PC-3 (cell line): Measurements from ENCODE around the gene TNRC6B. TPM values are rescaled to one million over a fixed set of nuclear protein-coding genes. Genes with fewer than 3 reads are reported as not detected.

ENCODE experiments used
- ATAC-seq: fragments of 200-7000 bp; cut with Tn5 transposase; 2 replicates; pipeline ENCODE4 v1.9.1; 2020; ENCODE audit warnings: mild to moderate bottlenecking, moderate library complexity
- BruUV-seq: library from RNA; stranded (reverse); fragments of 400-500 nt; replicated peaks from 2 replicates; lab custom pipeline; 2021; lab: Mats Ljungman, UMichigan
- CTCF ChIA-PET: fragments of 300-600 bp; sonication (Branson Sonifier 250); formaldehyde crosslinking; loops from one replicate; lab custom pipeline; 2022; ENCODE audit warnings: antibody characterized with exemption; lab: Charles Lee
- POLR2A ChIA-PET: fragments of 300-600 bp; sonication (Branson Sonifier 250); formaldehyde crosslinking; loops from one replicate; lab custom pipeline; 2022; ENCODE audit warnings: antibody characterized with exemption; ENCODE audit not compliant: unreplicated experiment; lab: Charles Lee
- DNase-seq: peaks from one replicate; pipeline ENCODE4 v3.0.0-alpha.2; 2015
- H2AFZ ChIP-seq: fragments of 300-600 bp; sonication (generic); 2 replicates; pipeline ENCODE4 v1.6.0; 2016; ENCODE audit warnings: antibody characterized with exemption, low read length
- H3F3A ChIP-seq: fragments of 300-600 bp; sonication (generic); one replicate; pipeline ENCODE4 v1.6.0; 2017; ENCODE audit warnings: antibody characterized with exemption, low read length, control low read depth, mild to moderate bottlenecking; ENCODE audit not compliant: unreplicated experiment
- H3K27ac ChIP-seq: fragments of 300-600 bp; sonication (generic); 2 replicates; pipeline ENCODE4 v1.5.1; 2016; ENCODE audit warnings: mild to moderate bottlenecking, low read length
- H3K27me3 ChIP-seq: fragments of 300-600 bp; sonication (generic); 2 replicates; pipeline ENCODE4 v1.6.1; 2016; ENCODE audit warnings: low read length, mixed read lengths
- H3K36me3 ChIP-seq: fragments of 300-600 bp; sonication (generic); 2 replicates; pipeline ENCODE4 v1.6.1; 2016; ENCODE audit warnings: low read depth, mixed run types, low read length, mixed read lengths
- H3K4me1 ChIP-seq: fragments of 300-600 bp; sonication (generic); 2 replicates; pipeline ENCODE4 v1.5.1; 2016; ENCODE audit warnings: low read length; ENCODE audit not compliant: insufficient read depth
- H3K4me2 ChIP-seq: fragments of 300-600 bp; sonication (generic); 2 replicates; pipeline ENCODE4 v1.6.0; 2016; ENCODE audit warnings: low read length
- H3K4me3 ChIP-seq: fragments of 300-600 bp; sonication (generic); 2 replicates; pipeline ENCODE4 v1.5.1; 2016; ENCODE audit warnings: mild to moderate bottlenecking, low read length, mixed read lengths
- H3K79me2 ChIP-seq: fragments of 300-600 bp; sonication (generic); 2 replicates; pipeline ENCODE4 v1.6.1; 2017; ENCODE audit warnings: low read length, mixed read lengths
- H3K9ac ChIP-seq: fragments of 300-600 bp; sonication (generic); 2 replicates; pipeline ENCODE4 v1.6.0; 2016; ENCODE audit warnings: mild to moderate bottlenecking, low read length
- H3K9me2 ChIP-seq: fragments of 300-600 bp; sonication (generic); replicated peaks from 2 replicates; pipeline ENCODE4 v1.6.1; 2016; ENCODE audit warnings: mixed run types, low read length, mixed read lengths
- H3K9me3 ChIP-seq: fragments of 300-600 bp; sonication (generic); 2 replicates; pipeline ENCODE4 v1.6.1; 2016; ENCODE audit warnings: low read length, mixed read lengths
- H4K20me1 ChIP-seq: fragments of 300-600 bp; sonication (generic); 2 replicates; pipeline ENCODE4 v1.6.1; 2016; ENCODE audit warnings: low read length, mixed read lengths
- CTCF ChIP-seq: fragments of 300-600 bp; sonication (generic); conservative IDR thresholded peaks from 2 replicates; pipeline ENCODE4 v1.5.1; 2017; ENCODE audit warnings: antibody characterized with exemption, low read depth, mild to moderate bottlenecking, low read length
- EZH2 ChIP-seq: fragments of 300-600 bp; sonication (generic); IDR thresholded peaks from one replicate; pipeline ENCODE4 v1.6.1; 2017; ENCODE audit warnings: antibody characterized with exemption, mild to moderate bottlenecking, low read length; ENCODE audit not compliant: unreplicated experiment
- EZH2phosphoT487 ChIP-seq: fragments of 300-600 bp; sonication (generic); IDR thresholded peaks from 2 replicates; pipeline ENCODE4 v1.6.1; 2018; ENCODE audit warnings: mild to moderate bottlenecking, antibody characterized with exemption, low read length, borderline replicate concordance
- intact Hi-C: fragments of 100-400 bp; cut with micrococcal nuclease; formaldehyde crosslinking; loops from 2 replicates; pipeline ENCODE4 v1.9.0; 2023
- total RNA-seq: library from RNA; depleted of rRNA; stranded (reverse); fragments of >200 nt; gene quantifications from 2 replicates; pipeline ENCODE4 v1.2.3, GENCODE V29; 2014

Gene TNRC6B
- total RNA-seq, 1 experiment from 2014 or later = 21.3 TPM

GRCh38 chr22:40137132-40137531 lies 40.6 kb upstream of the TNRC6B start:
- H3F3A ChIP-seq = no peaks in the 10 kb centered on the region
- no TSS peak for BruUV-seq
- no peaks in the 10 kb centered on the region for H3K9me2 ChIP-seq
- no peak overlapping the region for H3K9ac ChIP-seq
- H2AFZ ChIP-seq = no peak overlapping the region
- POLR2A ChIA-PET = interaction anchor here (0.6 kb wide), 1 partner anchor 9 kb away, joined by 30 read pairs; no protein-coding TSS in a partner anchor
- no peak overlapping the region for H3K27ac ChIP-seq
- H3K9me3 ChIP-seq = no peaks in the 10 kb centered on the region
- no peaks in the 10 kb centered on the region for H3K4me1 ChIP-seq
- no peaks in the 10 kb centered on the region for H4K20me1 ChIP-seq
- CTCF ChIA-PET = no interaction called here
- DNase-seq = no peak
- no peaks in the 10 kb centered on the region for H3K79me2 ChIP-seq
- H3K4me2 ChIP-seq = no peak overlapping the region
- no peak overlapping the region for H3K4me3 ChIP-seq
- no peaks in the 10 kb centered on the region for H3K36me3 ChIP-seq
- H3K27me3 ChIP-seq = no peaks in the 10 kb centered on the region
- TF ChIP-seq CTCF (no peak), EZH2phosphoT487 (no peak), EZH2 (no peak)
- intact Hi-C loops = no loop called here
- ATAC-seq = no peak

GRCh38 chr22:40138866-40139265 lies 38.9 kb upstream of the TNRC6B start:
- Histone ChIP-seq H3K4me2 (no peak overlapping the region), H3K9me3 (no peaks in the 10 kb centered on the region), H3K9ac (no peak overlapping the region), H3K4me3 (no peak overlapping the region), H3K27me3 (no peaks in the 10 kb centered on the region), H3K27ac (no peak overlapping the region), H3K4me1 (no peaks in the 10 kb centered on the region), H3K79me2 (no peaks in the 10 kb centered on the region), H3K36me3 (no peaks in the 10 kb centered on the region), H4K20me1 (no peaks in the 10 kb centered on the region), H2AFZ (no peak overlapping the region), H3F3A (no peaks in the 10 kb centered on the region), H3K9me2 (no peaks in the 10 kb centered on the region)
- intact Hi-C loops = no loop called here
- no peak for TF ChIP-seq EZH2
- TF ChIP-seq EZH2phosphoT487 = no peak
- ATAC-seq = no peak
- no TSS peak for BruUV-seq
- no peak for DNase-seq
- ChIA-PET CTCF (interaction anchor here (0.5 kb wide), 1 partner anchor 75 kb away, joined by 7 read pairs; no protein-coding TSS in a partner anchor), POLR2A (no interaction called here)

GRCh38 chr22:40147388-40148176 lies 30.1 kb upstream of the TNRC6B start:
- no peaks in the 10 kb centered on the region for H4K20me1 ChIP-seq
- H3K9me3 ChIP-seq = no peaks in the 10 kb centered on the region
- no peak for ATAC-seq
- no peak for TF ChIP-seq EZH2
- no peak for TF ChIP-seq EZH2phosphoT487
- no peak for TF ChIP-seq CTCF
- H3K79me2 ChIP-seq = no peaks in the 10 kb centered on the region
- ChIA-PET POLR2A (interaction anchor here (0.6 kb wide), 1 partner anchor 579 kb away, joined by 3 read pairs; no protein-coding TSS in a partner anchor), CTCF (no interaction called here)
- intact Hi-C loops = no loop called here
- no peak overlapping the region for H3K4me3 ChIP-seq
- no peaks in the 10 kb centered on the region for H3K36me3 ChIP-seq
- H3F3A ChIP-seq = no peaks in the 10 kb centered on the region
- H3K9ac ChIP-seq = no peak overlapping the region
- DNase-seq = no peak
- no TSS peak for BruUV-seq
- no peaks in the 10 kb centered on the region for H3K4me1 ChIP-seq
- no peaks in the 10 kb centered on the region for H3K27me3 ChIP-seq
- no peak overlapping the region for H3K4me2 ChIP-seq
- no peak overlapping the region for H3K27ac ChIP-seq
- no peaks in the 10 kb centered on the region for H3K9me2 ChIP-seq
- H2AFZ ChIP-seq = no peak overlapping the region
